Ovary (tissue), 3 donors: ENCODE measurements around the gene GPR157.

Experiments
- EP300 ChIP-seq: sonication (generic); formaldehyde crosslinking; IDR thresholded peaks from one replicate; pipeline ENCODE4 v1.6.1; 2017; ENCODE audit warnings: antibody characterized with exemption
- TF ChIP-seq, protein P1 (sequence below), 3 donors: fragments of 450-650 bp in 2 of 3; fragments of 200-600 bp in 1 of 3; IDR thresholded peaks; one replicate each; pipeline versions ENCODE4 v1.5.1 to v1.8.0; 2016 to 2022; ENCODE audit warnings: antibody characterized with exemption in 3 of 3, mild to moderate bottlenecking in 1 of 3
- donor health status: DM: no; HTN: no; CAD: no.

DNA sequence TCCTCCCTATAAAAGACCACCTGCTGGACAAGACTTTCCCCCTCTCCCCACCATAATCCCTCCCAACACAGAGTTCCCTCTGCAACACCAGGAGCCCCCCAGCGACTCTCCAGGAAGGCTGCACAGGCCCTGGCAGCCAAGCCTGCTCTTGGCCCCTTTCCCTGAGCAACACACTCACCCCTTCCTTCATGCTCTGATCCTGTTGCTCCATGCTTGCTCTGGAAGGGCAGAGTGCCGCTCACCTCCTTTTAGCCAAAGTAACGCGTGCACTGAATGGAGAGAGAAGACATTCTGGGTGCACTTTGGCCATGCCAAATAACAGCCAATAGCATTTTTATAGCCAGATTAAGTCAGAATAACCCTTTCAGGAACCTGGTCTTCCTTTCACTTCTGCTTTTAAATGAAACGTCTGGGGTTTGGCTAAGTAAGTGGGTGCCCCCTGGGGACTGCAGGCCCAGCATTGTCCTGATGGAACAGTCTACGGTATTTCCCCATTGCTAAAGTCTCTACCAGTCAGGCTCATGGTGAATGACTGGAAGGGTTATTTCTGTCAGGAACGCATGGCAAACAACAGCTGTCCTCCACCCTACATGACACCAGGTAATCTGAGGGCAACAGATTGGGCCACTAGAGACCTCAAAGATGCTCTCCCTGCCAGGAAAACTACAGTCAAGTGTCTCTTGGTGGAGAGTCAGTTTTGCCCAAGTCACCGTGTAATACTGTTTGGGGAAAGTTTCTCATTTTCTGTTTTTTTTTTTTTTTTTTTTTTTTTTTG is 59.4 kb downstream of the GPR157 start, which contains the start of gene SLC2A5:
- TF ChIP-seq, protein P1, sequence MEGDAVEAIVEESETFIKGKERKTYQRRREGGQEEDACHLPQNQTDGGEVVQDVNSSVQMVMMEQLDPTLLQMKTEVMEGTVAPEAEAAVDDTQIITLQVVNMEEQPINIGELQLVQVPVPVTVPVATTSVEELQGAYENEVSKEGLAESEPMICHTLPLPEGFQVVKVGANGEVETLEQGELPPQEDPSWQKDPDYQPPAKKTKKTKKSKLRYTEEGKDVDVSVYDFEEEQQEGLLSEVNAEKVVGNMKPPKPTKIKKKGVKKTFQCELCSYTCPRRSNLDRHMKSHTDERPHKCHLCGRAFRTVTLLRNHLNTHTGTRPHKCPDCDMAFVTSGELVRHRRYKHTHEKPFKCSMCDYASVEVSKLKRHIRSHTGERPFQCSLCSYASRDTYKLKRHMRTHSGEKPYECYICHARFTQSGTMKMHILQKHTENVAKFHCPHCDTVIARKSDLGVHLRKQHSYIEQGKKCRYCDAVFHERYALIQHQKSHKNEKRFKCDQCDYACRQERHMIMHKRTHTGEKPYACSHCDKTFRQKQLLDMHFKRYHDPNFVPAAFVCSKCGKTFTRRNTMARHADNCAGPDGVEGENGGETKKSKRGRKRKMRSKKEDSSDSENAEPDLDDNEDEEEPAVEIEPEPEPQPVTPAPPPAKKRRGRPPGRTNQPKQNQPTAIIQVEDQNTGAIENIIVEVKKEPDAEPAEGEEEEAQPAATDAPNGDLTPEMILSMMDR (IDR thresholded peaks at IDR 0.05), result no peak
- no peak for TF ChIP-seq EP300
